ENCODE measurements around the gene CDH15. TPM values are rescaled to one million over a fixed set of nuclear protein-coding genes. Genes with fewer than 3 reads are reported as not detected.
A peak's percentile ranks its signal among the peaks of the same experiment; 100 is the strongest.

Gene CDH15
- total RNA-seq, 1 experiment from 2014 or later: 0.46 TPM

GRCh38 chr16:89135166-89135565 lies 36.4 kb upstream of the CDH15 start:
- Mint-ChIP-seq H3K27ac (no peak overlapping the region), H3K27me3 (ENCODE audit: low read depth) (no peaks in the 10 kb centered on the region), H3K9me3 (peaks cover 5% of the 10 kb centered on the region; the same call in 1 of the 2 replicates), H3K36me3 (peaks cover 25% of the 10 kb centered on the region), H3K4me1 (peaks cover 3% of the 10 kb centered on the region), H3K4me3 (no peak overlapping the region)
- ATAC-seq (no peak), DNase-seq (ENCODE audit: low spot score) (peak; percentile 2)
- POLR2A ChIA-PET: no interaction called here
- no peak for TF ChIP-seq AFF4 (CRISPR knock-in tag; IDR thresholded peaks at IDR 0.05; ENCODE audit: borderline replicate concordance)
- CTCF ChIA-PET: interaction anchor here (1.2 kb wide), 1 partner anchor 32 kb away, joined by 4 read pairs; no protein-coding TSS in a partner anchor

GRCh38 chr16:89135971-89136765 lies 35.4 kb upstream of the CDH15 start:
- Mint-ChIP-seq H3K4me1 (peaks cover 3% of the 10 kb centered on the region), H3K27me3 (ENCODE audit: low read depth) (no peaks in the 10 kb centered on the region), H3K4me3 (no peak overlapping the region), H3K27ac (peak overlapping the region; percentile 68), H3K9me3 (no peaks in the 10 kb centered on the region), H3K36me3 (peaks cover 19% of the 10 kb centered on the region)
- ChIA-PET POLR2A (no interaction called here), CTCF (interaction anchor here (1.2 kb wide), 1 partner anchor 31 kb away, joined by 4 read pairs; no protein-coding TSS in a partner anchor)
- DNase-seq (ENCODE audit: low spot score) (no peak), ATAC-seq (no peak)
- TF ChIP-seq ZNF416 (CRISPR knock-in tag; IDR thresholded peaks at IDR 0.05): no peak
- no peak for TF ChIP-seq TEAD4 (CRISPR knock-in tag; IDR thresholded peaks at IDR 0.05)
- TF ChIP-seq NFYB (CRISPR knock-in tag; conservative IDR thresholded peaks at IDR 0.05; ENCODE audit: low read depth): no peak
- TF ChIP-seq, protein P1, sequence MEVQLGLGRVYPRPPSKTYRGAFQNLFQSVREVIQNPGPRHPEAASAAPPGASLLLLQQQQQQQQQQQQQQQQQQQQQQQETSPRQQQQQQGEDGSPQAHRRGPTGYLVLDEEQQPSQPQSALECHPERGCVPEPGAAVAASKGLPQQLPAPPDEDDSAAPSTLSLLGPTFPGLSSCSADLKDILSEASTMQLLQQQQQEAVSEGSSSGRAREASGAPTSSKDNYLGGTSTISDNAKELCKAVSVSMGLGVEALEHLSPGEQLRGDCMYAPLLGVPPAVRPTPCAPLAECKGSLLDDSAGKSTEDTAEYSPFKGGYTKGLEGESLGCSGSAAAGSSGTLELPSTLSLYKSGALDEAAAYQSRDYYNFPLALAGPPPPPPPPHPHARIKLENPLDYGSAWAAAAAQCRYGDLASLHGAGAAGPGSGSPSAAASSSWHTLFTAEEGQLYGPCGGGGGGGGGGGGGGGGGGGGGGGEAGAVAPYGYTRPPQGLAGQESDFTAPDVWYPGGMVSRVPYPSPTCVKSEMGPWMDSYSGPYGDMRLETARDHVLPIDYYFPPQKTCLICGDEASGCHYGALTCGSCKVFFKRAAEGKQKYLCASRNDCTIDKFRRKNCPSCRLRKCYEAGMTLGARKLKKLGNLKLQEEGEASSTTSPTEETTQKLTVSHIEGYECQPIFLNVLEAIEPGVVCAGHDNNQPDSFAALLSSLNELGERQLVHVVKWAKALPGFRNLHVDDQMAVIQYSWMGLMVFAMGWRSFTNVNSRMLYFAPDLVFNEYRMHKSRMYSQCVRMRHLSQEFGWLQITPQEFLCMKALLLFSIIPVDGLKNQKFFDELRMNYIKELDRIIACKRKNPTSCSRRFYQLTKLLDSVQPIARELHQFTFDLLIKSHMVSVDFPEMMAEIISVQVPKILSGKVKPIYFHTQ (CRISPR knock-in tag; IDR thresholded peaks at IDR 0.05): no peak
- TF ChIP-seq TP53 (CRISPR knock-in tag; IDR thresholded peaks at IDR 0.05): no peak
- TF ChIP-seq ZNF263 (CRISPR knock-in tag; IDR thresholded peaks at IDR 0.05; ENCODE audit: low read depth): no peak
- no peak for TF ChIP-seq SP1 (CRISPR knock-in tag; conservative IDR thresholded peaks at IDR 0.05)
- TF ChIP-seq, protein P2, sequence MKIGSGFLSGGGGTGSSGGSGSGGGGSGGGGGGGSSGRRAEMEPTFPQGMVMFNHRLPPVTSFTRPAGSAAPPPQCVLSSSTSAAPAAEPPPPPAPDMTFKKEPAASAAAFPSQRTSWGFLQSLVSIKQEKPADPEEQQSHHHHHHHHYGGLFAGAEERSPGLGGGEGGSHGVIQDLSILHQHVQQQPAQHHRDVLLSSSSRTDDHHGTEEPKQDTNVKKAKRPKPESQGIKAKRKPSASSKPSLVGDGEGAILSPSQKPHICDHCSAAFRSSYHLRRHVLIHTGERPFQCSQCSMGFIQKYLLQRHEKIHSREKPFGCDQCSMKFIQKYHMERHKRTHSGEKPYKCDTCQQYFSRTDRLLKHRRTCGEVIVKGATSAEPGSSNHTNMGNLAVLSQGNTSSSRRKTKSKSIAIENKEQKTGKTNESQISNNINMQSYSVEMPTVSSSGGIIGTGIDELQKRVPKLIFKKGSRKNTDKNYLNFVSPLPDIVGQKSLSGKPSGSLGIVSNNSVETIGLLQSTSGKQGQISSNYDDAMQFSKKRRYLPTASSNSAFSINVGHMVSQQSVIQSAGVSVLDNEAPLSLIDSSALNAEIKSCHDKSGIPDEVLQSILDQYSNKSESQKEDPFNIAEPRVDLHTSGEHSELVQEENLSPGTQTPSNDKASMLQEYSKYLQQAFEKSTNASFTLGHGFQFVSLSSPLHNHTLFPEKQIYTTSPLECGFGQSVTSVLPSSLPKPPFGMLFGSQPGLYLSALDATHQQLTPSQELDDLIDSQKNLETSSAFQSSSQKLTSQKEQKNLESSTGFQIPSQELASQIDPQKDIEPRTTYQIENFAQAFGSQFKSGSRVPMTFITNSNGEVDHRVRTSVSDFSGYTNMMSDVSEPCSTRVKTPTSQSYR (CRISPR knock-in tag; IDR thresholded peaks at IDR 0.05): no peak
- no peak for TF ChIP-seq TCF7 (CRISPR knock-in tag; IDR thresholded peaks at IDR 0.05; ENCODE audit: low read depth)
- TF ChIP-seq NR1H2 (CRISPR knock-in tag; IDR thresholded peaks at IDR 0.05): no peak
- TF ChIP-seq ZNF423 (CRISPR knock-in tag; IDR thresholded peaks at IDR 0.05): no peak
- TF ChIP-seq ZNF425 (CRISPR knock-in tag; conservative IDR thresholded peaks at IDR 0.05): no peak

Data from WTC11 (cell line).